GM18499 (cell line): ENCODE data around the gene GRID1.

Experiments used
- ATAC-seq: cut with Tn5 transposase; IDR thresholded peaks from one replicate; pipeline ENCODE4 v1.9.1; 2021; ENCODE audit warnings: moderate number of reproducible peaks; ENCODE audit not compliant: insufficient read depth, unreplicated experiment

GRID1 gene

GRCh38 chr10:86299562-86299961, 67.0 kb downstream of the GRID1 start:
- no peak for ATAC-seq

DNA sequence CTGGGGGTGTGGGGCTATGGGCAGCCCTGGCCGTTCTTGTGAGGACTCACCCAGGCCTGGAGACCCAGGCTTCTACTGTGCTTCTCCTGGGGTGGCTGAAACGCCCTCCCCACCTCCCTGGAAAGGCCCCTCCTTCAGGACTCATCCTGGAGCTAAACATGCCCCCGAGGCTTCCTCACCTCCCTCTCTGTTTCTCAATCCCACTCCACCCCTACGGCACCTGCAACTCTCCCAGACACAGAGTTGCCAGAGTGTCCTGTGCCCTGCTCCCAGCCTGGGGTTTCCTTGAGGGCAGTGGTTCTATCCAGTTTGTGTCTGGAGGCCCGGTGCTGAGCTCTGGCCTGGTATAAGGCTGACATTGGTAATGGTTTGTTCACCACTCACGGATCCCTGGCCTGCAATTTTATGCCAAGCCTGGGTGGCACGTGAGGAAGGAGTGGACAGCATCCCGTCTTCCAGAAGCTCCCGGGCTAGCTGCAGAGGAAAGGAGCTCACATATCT, 68.0 kb downstream of the GRID1 start:
- ATAC-seq, result no peak

DNA sequence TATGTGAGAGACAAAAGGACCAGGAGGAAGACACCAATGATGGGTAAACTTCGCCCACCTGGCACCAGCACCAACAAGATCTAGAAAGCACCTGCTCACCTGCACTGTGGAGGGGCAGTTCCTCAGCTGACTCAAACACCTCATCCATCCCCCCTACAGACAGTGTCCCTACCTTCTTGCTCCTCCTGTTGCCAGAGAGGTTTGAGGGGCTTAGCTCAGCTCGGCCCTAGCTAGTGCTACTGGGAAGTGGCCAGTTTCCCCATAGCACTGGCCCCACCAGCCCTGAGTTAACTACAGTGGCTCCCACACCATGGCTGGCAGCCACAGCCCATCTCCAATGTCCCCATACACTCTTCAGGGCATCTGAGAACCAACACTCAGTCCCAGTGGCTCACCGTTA, 70.8 kb downstream of the GRID1 start:
- no peak for ATAC-seq

- no peak for ATAC-seq
Measured at GRCh38 chr10:86295351-86295750, 71.2 kb downstream of the GRID1 start.

GRCh38 chr10:86294346-86295265, 72.0 kb downstream of the GRID1 start:
- ATAC-seq, result no peak

GRCh38 chr10:86293396-86293791, 73.2 kb downstream of the GRID1 start:
- no peak for ATAC-seq

GRCh38 chr10:86292462-86293395, 73.9 kb downstream of the GRID1 start:
- ATAC-seq, result no peak

DNA sequence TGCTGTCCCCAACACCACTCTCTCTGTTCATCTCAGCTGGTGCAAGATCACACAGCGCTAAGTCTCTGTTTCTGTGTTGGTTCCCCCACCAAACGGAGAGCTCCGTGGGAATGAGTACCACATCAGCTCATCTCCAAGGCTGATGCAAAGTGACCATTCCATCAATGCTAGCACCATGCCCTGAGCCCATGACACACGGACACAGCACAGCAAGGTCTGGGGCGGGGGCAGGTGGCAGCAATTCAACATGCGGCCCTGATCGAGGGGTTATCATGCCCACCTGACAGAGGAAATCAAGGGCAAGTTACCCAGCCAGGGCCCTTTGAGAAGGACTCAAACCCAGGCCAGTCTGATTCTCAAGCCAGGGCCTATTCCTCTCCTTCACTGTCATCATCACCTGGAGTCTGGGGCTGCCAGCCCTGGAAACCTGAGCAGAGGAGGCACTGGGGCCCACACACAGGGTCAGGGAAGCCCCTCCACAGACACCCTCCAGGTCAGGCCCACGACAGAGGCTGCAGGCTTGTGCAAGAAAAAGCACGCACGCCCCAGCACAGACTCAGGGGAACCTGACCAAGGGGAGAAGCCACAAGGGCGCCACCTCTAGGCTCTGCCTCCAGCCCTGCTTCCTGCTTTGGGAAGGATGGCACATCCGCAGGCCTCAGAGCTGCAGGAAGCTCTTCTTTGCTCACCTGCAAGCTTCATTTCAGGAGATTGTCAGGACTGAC, 74.8 kb downstream of the GRID1 start:
- no peak for ATAC-seq

GRCh38 chr10:86290933-86291615, 75.5 kb downstream of the GRID1 start:
- ATAC-seq, result no peak

DNA sequence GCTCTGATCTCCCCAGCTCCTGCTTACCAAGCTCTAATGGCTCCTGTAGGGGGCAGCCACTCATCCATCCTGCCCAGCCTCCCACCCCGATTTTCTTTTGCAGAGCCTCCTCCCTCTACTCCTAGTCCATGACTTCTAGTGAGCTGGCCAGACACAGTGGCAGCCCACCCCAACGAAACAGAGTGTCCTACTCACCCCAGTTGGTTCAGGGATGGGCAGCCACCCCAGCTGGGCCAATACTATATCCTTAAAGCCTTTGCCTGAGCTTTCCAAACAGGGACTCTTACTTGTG, 77.1 kb downstream of the GRID1 start:
- ATAC-seq, result no peak

DNA sequence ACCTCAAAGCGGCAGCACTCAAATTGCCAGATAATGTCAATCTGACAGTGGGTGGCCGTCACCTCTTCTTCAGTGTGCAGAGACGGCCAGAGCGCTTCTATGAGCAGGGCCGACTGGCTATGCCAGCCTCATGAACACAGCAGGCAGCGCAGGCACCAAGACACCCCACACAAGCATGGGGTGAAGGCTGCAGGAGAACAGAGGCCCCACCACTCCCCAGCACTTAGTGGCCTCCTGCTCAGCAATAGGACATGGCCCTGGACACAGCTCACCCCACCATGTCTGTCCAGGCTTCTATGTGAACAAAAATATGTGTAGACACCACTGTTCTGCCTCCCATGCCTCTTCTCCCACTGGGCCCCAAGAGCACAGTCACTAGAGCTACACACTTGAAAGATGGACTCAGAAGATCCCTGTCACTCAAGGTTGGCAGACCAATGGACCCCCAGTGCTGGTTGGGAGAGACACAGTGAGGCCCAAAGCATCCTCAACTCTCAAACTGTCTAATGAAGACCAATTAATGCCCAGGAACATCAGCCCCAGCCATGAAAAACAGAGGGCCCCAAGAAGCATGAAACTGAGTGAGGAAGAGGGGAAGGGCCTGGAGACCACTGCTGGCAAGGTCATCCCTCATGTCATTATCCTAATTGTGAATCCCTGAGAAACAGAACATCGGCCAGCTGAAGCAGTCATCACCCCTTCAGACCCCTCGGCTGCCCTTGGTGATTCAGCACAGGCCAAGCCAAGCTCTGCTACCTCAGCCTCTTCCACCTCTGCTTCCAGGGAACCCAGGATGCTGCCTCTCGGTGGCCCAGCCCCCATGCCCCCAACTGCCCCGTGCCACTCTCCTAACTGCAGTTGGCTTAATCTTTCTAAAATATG, 77.7 kb downstream of the GRID1 start:
- no peak for ATAC-seq

- no peak for ATAC-seq
Measured at GRCh38 chr10:86287966-86288579, 78.5 kb downstream of the GRID1 start.

- no peak for ATAC-seq
Measured at GRCh38 chr10:86287110-86287793, 79.3 kb downstream of the GRID1 start.

- no peak for ATAC-seq
Measured at GRCh38 chr10:86286236-86287109, 80.1 kb downstream of the GRID1 start.

GRCh38 chr10:86285136-86285790, 81.3 kb downstream of the GRID1 start:
- no peak for ATAC-seq

- no peak for ATAC-seq
Measured at GRCh38 chr10:86284355-86285105, 82.1 kb downstream of the GRID1 start.
